ENCODE measurements around the gene DPP6. TPM values are rescaled to one million over a fixed set of nuclear protein-coding genes. Genes with fewer than 3 reads are reported as not detected.

DPP6 gene
- polyA plus RNA-seq, 3 donors = 0.06 to 0.68 TPM; not detected in 1

DNA sequence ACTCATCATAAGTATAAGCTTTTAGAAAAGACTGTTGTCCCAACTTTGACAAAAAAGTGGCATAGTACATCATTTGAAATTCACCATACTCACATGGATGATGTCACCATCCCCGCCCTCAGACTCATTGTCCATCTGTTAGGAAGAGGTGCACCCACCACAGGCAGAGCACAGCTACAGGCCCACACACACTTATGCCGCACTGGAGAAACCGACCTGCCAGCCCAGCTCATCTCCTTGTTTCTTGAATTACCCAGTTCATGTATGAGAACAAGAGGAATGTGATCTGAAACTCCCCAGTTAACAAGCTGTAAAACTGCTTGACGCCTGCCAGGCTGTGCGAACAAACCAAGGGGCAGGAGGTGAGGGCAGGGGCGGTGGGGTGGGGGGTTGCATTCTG, 312.0 kb downstream of the DPP6 start:
- H3K27ac ChIP-seq (ENCODE audit: low read depth, low read length) = no peak overlapping the region
- 60 to 68% (median 60%) methylated on average over 6 of the region's 6 CpGs for WGBS, 3 donors

DNA sequence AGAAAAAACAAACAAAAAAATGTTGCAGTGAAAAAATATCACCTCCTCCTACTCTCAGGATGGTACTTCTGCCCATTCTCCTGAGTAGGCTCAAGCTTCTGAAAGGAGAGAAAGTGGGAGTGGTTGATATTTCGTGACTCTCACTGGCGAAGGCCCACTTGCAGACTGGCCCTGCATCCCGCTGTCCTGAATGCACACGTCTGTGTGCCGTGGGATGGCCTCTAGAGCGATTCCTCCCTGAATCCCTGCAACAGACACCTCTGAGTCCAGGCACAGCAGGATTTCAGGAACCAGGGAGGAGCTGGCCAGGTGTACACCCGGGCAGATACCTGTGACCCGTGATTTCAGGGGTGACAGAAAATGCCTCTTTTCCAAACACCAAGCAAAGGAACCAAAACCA, 319.2 kb downstream of the DPP6 start:
- H3K27ac ChIP-seq (ENCODE audit: low read depth, low read length) = no peak overlapping the region
- 52 to 62% (median 60%) methylated on average over 8 of the region's 8 CpGs for WGBS, 3 donors

- H3K27ac ChIP-seq (ENCODE audit: low read depth, low read length) = no peak overlapping the region
- WGBS, 3 donors = 70 to 83% (median 79%) methylated on average over 12 of the region's 12 CpGs
Measured at GRCh38 chr7:154372011-154372601, 319.9 kb downstream of the DPP6 start.

DNA sequence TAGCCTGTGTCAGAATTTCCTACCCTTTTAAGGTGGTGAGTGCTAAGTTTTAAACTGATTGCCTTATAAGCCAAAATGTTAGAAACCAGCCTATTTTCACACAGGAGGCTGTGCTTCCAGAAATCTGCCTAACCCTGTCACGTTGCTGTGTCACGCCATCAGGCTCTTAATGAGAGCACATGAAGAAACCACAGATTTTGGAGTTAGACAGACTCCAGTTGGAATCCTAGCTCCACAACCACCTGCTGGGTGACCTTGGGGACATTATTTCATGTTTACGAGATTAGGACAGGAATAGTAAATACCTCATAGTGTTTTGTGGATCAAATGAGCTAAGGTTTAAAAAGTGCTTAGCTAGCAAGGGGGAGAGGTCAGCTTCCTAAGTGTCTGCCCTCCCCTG, 321.8 kb downstream of the DPP6 start:
- 54 to 74% (median 73%) methylated on average over 3 of the region's 3 CpGs for WGBS, 3 donors
- no peak overlapping the region for H3K27ac ChIP-seq (ENCODE audit: low read depth, low read length)

- WGBS, 3 donors = 52 to 80% (median 76%) methylated on average over 5 of the region's 5 CpGs
Measured at GRCh38 chr7:154375956-154376355, 323.8 kb downstream of the DPP6 start.

GRCh38 chr7:154380771-154381170, 328.6 kb downstream of the DPP6 start:
- H3K27ac ChIP-seq (ENCODE audit: low read depth, low read length) = no peak overlapping the region
- WGBS, 3 donors = 72 to 85% (median 76%) methylated on average over 3 of the region's 3 CpGs

More at GRCh38 chr7:154375956-154376355, 323.8 kb downstream of the DPP6 start:
- H3K27ac ChIP-seq (ENCODE audit: low read depth, low read length) = no peak overlapping the region

- no peak overlapping the region for H3K27ac ChIP-seq (ENCODE audit: low read depth, low read length)
- 21 to 79% (median 71%) methylated on average over 3 of the region's 3 CpGs for WGBS, 3 donors
Measured at GRCh38 chr7:154383045-154383444, 330.8 kb downstream of the DPP6 start.

GRCh38 chr7:154385214-154385613, 333.0 kb downstream of the DPP6 start:
- WGBS, 3 donors = 85 to 89% (median 86%) methylated on average over 8 of the region's 8 CpGs
- no peak overlapping the region for H3K27ac ChIP-seq (ENCODE audit: low read depth, low read length)

DNA sequence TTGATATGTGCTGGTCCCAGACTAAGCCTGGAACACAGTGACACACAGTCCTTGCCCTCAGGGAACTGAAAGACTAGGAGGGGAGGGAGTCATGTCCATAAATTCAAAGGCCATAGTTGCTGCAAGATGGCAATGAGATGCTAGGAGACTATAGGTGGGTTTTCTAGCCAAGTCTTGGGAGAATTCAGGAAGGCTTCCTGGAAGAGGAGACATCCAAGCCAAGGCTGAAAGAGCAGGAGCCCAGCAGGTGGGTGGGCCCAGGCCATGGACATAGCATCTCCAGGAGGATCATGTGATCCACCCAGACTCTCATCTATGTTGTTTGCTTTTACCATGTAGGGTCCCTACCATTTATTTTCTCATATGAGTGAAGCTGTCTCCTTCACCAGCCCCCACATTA, 335.1 kb downstream of the DPP6 start:
- no peak overlapping the region for H3K27ac ChIP-seq (ENCODE audit: low read depth, low read length)

DNA sequence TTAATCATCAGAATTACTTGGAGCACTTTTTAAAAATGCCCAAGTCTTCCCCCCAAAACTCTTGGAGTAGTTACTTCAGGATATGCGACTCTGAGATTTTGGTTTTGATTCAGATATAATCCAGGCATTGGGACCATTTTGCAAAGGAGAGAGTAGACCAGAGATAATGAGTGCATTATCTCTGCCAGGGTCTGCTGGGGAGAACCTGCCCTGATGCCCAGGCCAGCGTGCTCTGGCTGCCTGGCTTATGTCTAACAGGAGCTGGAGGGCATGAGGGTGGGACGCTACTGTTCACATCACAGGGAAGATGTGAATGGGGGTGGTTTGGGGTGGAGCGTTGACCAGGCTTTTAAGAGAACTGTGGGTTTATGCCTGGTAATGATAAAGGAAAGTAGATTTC, 336.2 kb downstream of the DPP6 start:
- 69 to 83% (median 70%) methylated on average over 4 of the region's 4 CpGs for WGBS, 3 donors
- no peak overlapping the region for H3K27ac ChIP-seq (ENCODE audit: low read depth, low read length)

- whole genome bisulfite sequencing, 3 donors = 15 to 56% (median 42%) methylated on average over 10 of the region's 10 CpGs
- H3K27ac ChIP-seq (ENCODE audit: low read depth, low read length) = no peak overlapping the region
Measured at GRCh38 chr7:154388999-154389398, 336.8 kb downstream of the DPP6 start.

GRCh38 chr7:154390961-154391360, 338.8 kb downstream of the DPP6 start:
- H3K27ac ChIP-seq (ENCODE audit: low read depth, low read length) = no peak overlapping the region

GRCh38 chr7:154394804-154395203, 342.6 kb downstream of the DPP6 start:
- 80 to 83% (median 83%) methylated on average over 2 of the region's 2 CpGs for WGBS, 3 donors
- H3K27ac ChIP-seq (ENCODE audit: low read depth, low read length) = no peak overlapping the region

More at GRCh38 chr7:154390961-154391360, 338.8 kb downstream of the DPP6 start:
- 96 to 98% (median 97%) methylated on average over 17 of the region's 17 CpGs for WGBS, 3 donors

- 83 to 90% (median 89%) methylated on average over 8 of the region's 8 CpGs for WGBS, 3 donors
- no peak overlapping the region for H3K27ac ChIP-seq (ENCODE audit: low read depth, low read length)
Measured at GRCh38 chr7:154406312-154406711, 354.1 kb downstream of the DPP6 start.

GRCh38 chr7:154409703-154410311, 357.6 kb downstream of the DPP6 start:
- 39 to 47% (median 46%) methylated on average over 5 of the region's 5 CpGs for WGBS, 3 donors
- H3K27ac ChIP-seq (ENCODE audit: low read depth, low read length) = no peak overlapping the region

DNA sequence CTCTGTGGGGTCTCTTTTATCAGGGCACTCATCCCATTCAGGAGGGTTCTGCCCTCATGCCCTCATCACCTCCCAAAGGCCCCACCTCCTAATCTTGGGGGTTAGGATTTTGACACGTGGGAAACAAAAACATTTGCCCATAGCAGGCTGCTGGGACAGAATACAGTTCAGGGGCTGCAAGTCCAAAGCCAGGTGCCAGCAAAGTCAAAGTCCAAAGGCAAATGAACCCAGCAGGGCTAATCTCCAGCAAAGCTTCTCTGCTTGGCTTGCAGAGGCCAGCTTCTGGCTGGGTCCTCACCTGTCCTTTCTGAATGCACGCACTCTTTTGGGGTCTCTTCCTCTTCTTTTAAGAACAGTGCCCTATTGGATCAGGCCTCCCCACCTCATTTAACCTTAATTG, 359.9 kb downstream of the DPP6 start:
- 62 to 69% (median 65%) methylated on average over 2 of the region's 2 CpGs for WGBS, 3 donors
- no peak overlapping the region for H3K27ac ChIP-seq (ENCODE audit: low read depth, low read length)

DNA sequence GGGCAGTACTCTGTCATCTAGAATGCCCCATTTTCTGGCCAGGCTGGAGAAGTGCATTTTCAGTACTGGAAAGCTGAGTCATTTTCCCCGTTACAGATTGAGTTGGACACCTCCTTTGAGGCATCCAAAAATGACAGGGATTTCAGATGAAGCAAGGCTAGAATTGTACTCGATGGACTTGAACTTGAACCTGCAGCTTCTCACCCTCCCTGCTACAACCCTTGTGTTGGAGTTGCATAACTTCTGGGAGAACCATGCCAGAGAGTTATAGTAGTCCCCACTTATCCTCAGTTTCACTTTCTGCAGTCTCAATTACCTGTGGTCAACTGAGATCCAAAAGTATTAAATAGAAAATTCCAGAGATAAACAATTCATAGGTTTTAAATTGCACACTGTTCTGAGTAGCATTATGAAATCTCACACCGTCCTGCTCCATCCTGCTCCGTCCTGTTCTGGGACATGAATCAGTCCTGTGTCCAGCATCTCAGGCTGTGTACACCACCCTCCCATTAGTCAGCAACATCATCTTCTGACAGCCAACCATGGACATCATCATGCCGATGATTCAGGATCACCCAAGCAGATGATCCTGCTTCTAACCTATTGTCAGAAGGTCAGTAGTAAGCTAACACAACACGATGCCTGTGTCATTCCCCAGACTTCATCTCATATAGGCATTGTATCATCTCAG, 363.7 kb downstream of the DPP6 start:
- 78 to 84% (median 83%) methylated on average over 6 of the region's 6 CpGs for WGBS, 3 donors
- H3K27ac ChIP-seq (ENCODE audit: low read depth, low read length) = no peak overlapping the region

DNA sequence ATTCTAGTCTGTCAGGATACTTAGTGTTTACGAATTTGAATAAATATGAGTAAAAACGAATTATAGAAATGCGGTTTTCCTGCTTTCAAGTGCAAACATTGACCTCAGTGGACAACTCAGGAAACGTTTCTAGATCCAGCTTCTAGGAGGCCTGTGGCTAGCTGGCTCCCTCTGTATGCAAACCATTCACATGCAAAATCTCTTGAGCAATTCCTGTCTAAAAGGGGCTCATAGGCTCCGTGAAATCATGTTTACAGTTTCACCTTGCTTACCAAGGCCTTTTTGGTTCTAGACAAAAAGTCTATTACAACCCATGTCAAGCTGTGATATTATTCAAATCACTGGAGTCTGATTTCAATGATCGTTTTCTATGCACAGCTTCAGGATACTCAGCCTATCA, 364.5 kb downstream of the DPP6 start:
- WGBS, 3 donors = 33 to 53% (median 48%) methylated on average over 6 of the region's 6 CpGs
- H3K27ac ChIP-seq (ENCODE audit: low read depth, low read length) = no peak overlapping the region

- 70 to 77% (median 74%) methylated on average over 10 of the region's 10 CpGs for WGBS, 3 donors
- no peak overlapping the region for H3K27ac ChIP-seq (ENCODE audit: low read depth, low read length)
Measured at GRCh38 chr7:154419344-154419743, 367.1 kb downstream of the DPP6 start.

DNA sequence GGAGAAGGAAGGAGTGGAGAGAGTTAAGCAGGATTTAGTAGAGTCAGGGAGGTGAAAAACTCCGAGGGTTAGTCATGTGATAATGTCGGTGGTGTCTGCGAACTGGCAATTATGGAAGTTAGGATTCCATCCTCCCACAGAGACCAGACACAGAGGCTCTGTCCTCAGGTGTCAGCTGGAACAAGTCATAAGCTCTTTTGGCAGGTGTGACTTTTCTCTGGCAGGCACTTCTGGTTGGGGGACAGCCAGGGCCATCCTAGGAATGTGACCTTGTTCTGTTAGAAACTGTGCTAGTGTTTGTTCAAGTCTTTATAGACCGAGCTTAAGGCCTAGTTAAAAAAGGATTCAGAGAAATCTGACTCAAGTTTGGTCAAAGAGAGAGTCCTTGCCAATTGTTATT, 371.0 kb downstream of the DPP6 start:
- WGBS, 3 donors = 21 to 38% (median 32%) methylated on average over 4 of the region's 4 CpGs
- no peak overlapping the region for H3K27ac ChIP-seq (ENCODE audit: low read depth, low read length)
